Right renal pelvis (tissue), 4 donors: ENCODE results near the gene UGT1A1. TPM values are rescaled to one million over a fixed set of nuclear protein-coding genes. Genes with fewer than 3 reads are reported as not detected.
A peak's percentile ranks its signal among the peaks of the same experiment; 100 is the strongest.
"Not testable (repeated sequence)": the region's sequence is repeated elsewhere in the genome, so short reads cannot be mapped to it uniquely, and the experiment has no call there.

Experiments
- DNase-seq, 4 donors: peaks; one replicate each; pipeline ENCODE4 v3.0.0-alpha.2; 2013; ENCODE audit warnings: low read depth in 4 of 4, low spot score in 3 of 4, missing footprints in 1 of 4
- polyA plus RNA-seq, 4 donors: library from polyadenylated mRNA; unstranded; fragments of 120-200 nt; gene quantifications; one replicate each; pipeline ENCODE4 v1.2.1, GENCODE V29; 2013; ENCODE audit not compliant: insufficient read length in 4 of 4

The UGT1A1 gene
- under 1 TPM; 0.08 to 0.29 (median 0.16) TPM for polyA plus RNA-seq

GRCh38 chr2:233760043-233760442, at the start of gene UGT1A1:
TSS of gene UGT1A1 (plus strand) at chr2:233760270. CDS start at chr2:233760288, 18 bp downstream.
- DNase-seq, result no peak

GRCh38 chr2:233711312-233712008, 48.6 kb upstream of the UGT1A1 start:
- DNase-seq, result peak in 3 of 4 donors; percentile 56 to 61 (median 60)

- no peak for DNase-seq
Measured at GRCh38 chr2:233712611-233713261, 47.3 kb upstream of the UGT1A1 start, which contains the start of gene UGT1A5. TSS of gene UGT1A5 (plus strand) at chr2:233712907. CDS start at chr2:233712992, 85 bp downstream.

- no peak for DNase-seq
Measured at GRCh38 chr2:233713262-233713615, 46.8 kb upstream of the UGT1A1 start.

GRCh38 chr2:233714121-233714520, 45.9 kb upstream of the UGT1A1 start:
- no peak for DNase-seq

- DNase-seq, result no peak
Measured at GRCh38 chr2:233718552-233718951, 41.5 kb upstream of the UGT1A1 start, which contains the start of gene UGT1A4. TSS of gene UGT1A4 (plus strand) at chr2:233718736. CDS start at chr2:233718821, 85 bp downstream.

- no peak for DNase-seq
Measured at GRCh38 chr2:233728723-233729301, 31.3 kb upstream of the UGT1A1 start, which contains the start of gene UGT1A3. TSS of gene UGT1A3 (plus strand) at chr2:233729042. CDS start at chr2:233729127, 85 bp downstream.

GRCh38 chr2:233736868-233737653, 23.0 kb upstream of the UGT1A1 start:
- not testable (repeated sequence) for DNase-seq

- DNase-seq, result no peak
Measured at GRCh38 chr2:233740870-233741269, 19.2 kb upstream of the UGT1A1 start.

- DNase-seq, result no peak
Measured at GRCh38 chr2:233743464-233744259, 16.4 kb upstream of the UGT1A1 start.

- no peak for DNase-seq
Measured at GRCh38 chr2:233745073-233745755, 14.9 kb upstream of the UGT1A1 start.

- DNase-seq, result not testable (repeated sequence)
Measured at GRCh38 chr2:233745838-233746237, 14.2 kb upstream of the UGT1A1 start.

GRCh38 chr2:233746475-233747282, 13.4 kb upstream of the UGT1A1 start:
- no peak for DNase-seq

- no peak for DNase-seq
Measured at GRCh38 chr2:233747283-233747544, 12.9 kb upstream of the UGT1A1 start.

- DNase-seq, result not testable (repeated sequence)
Measured at GRCh38 chr2:233750689-233751088, 9.4 kb upstream of the UGT1A1 start.

GRCh38 chr2:233751212-233752009, 8.7 kb upstream of the UGT1A1 start:
- DNase-seq, result not testable (repeated sequence)

GRCh38 chr2:233754872-233755611, 5.0 kb upstream of the UGT1A1 start:
- no peak for DNase-seq
